B cell (primary cell): Measurements from ENCODE around the gene MARS1.

Source experiments
- CTCF ChIP-seq: fragments of 200-600 bp; IDR thresholded peaks from one replicate; pipeline ENCODE4 v1.8.0; 2022; ENCODE audit warnings: antibody characterized with exemption, mild to moderate bottlenecking
- EZH2 ChIP-seq: IDR thresholded peaks from 2 replicates; pipeline ENCODE4 v1.6.1; 2012; ENCODE audit warnings: borderline replicate concordance, low read depth, mild to moderate bottlenecking, moderate library complexity, low read length; ENCODE audit not compliant: insufficient read depth, poor library complexity, severe bottlenecking

- TF ChIP-seq CTCF = no peak
- TF ChIP-seq EZH2 = no peak
Measured at GRCh38 chr12:57454566-57455373, 33.1 kb upstream of the MARS1 start, which contains the start of gene INHBE.
